ENCODE data around the gene LEPROT.
A peak's percentile ranks its signal among the peaks of the same experiment; 100 is the strongest.

Gene LEPROT

GRCh38 chr1:65412984-65413375 is 7.5 kb upstream of the LEPROT start:
- DNase-seq: no peak

- no peak for DNase-seq
These were observed 5.9 kb upstream of the LEPROT start for GRCh38 chr1:65414538-65414937.

- no peak for DNase-seq
These were observed 3.7 kb upstream of the LEPROT start for GRCh38 chr1:65416767-65417166.

- DNase-seq: no peak
These were observed 2.7 kb upstream of the LEPROT start for GRCh38 chr1:65417729-65418128.

GRCh38 chr1:65418522-65419185 is 1.8 kb upstream of the LEPROT start:
- no peak for DNase-seq

- DNase-seq: peak; percentile 97 to 99
These were observed 533 bp upstream of the LEPROT start for GRCh38 chr1:65419681-65420589.

- DNase-seq: peak; percentile 71 to 78
These were observed 1.0 kb downstream of the LEPROT start for GRCh38 chr1:65421351-65422025.

- no peak for DNase-seq
These were observed 2.1 kb downstream of the LEPROT start for GRCh38 chr1:65422241-65423203.

- DNase-seq: peak; percentile 80 to 83
These were observed 3.6 kb downstream of the LEPROT start for GRCh38 chr1:65423884-65424572.

GRCh38 chr1:65424573-65424889 is 4.1 kb downstream of the LEPROT start:
- peak in 1 of 2 donors; percentile 52 for DNase-seq

GRCh38 chr1:65425006-65425405 is 4.5 kb downstream of the LEPROT start:
- no peak for DNase-seq

GRCh38 chr1:65425697-65426096 is 5.2 kb downstream of the LEPROT start:
- no peak for DNase-seq

GRCh38 chr1:65429078-65429477 is 8.6 kb downstream of the LEPROT start:
- DNase-seq: no peak

- peak; percentile 37 to 68 for DNase-seq
These were observed 9.3 kb downstream of the LEPROT start for GRCh38 chr1:65429806-65430205.

GRCh38 chr1:65431111-65431705 is 10.7 kb downstream of the LEPROT start:
- DNase-seq: peak in 1 of 2 donors; percentile 63

- DNase-seq: no peak
These were observed 12.4 kb downstream of the LEPROT start for GRCh38 chr1:65432918-65433317.

- no peak for DNase-seq
These were observed 13.8 kb downstream of the LEPROT start for GRCh38 chr1:65434255-65434654.

- DNase-seq: no peak
These were observed 14.3 kb downstream of the LEPROT start for GRCh38 chr1:65434760-65435159.

GRCh38 chr1:65435987-65436386 is 15.5 kb downstream of the LEPROT start:
- no peak for DNase-seq

GRCh38 chr1:65437616-65438015 is 17.1 kb downstream of the LEPROT start:
- no peak for DNase-seq

- DNase-seq: no peak
These were observed 19.9 kb downstream of the LEPROT start for GRCh38 chr1:65440322-65440900.

All from inflammatory macrophage treated with lipopolysaccharide for 1 hour (primary cell).